Erythroblast (primary cell): ENCODE results near the gene APOBEC3A.

ENCODE experiments used
- GATA1 ChIP-seq: IDR thresholded peaks from 2 replicates; pipeline ENCODE4 v1.6.1; 2011; ENCODE audit warnings: low read depth, mild to moderate bottlenecking, control low read depth, low read length, moderate library complexity
- POLR2A ChIP-seq: IDR thresholded peaks from 2 replicates; pipeline ENCODE4 v1.6.1; 2011; ENCODE audit warnings: mild to moderate bottlenecking, low read length

- TF ChIP-seq POLR2A (no peak), GATA1 (no peak)
Measured at GRCh38 chr22:38944653-38945052, 12.8 kb upstream of the APOBEC3A start.
